IMR-90 (cell line): Measurements from ENCODE around the gene LRRIQ4. TPM values are rescaled to one million over a fixed set of nuclear protein-coding genes. Genes with fewer than 3 reads are reported as not detected.
A peak's percentile ranks its signal among the peaks of the same experiment; 100 is the strongest.

ENCODE experiments used
- ATAC-seq: fragments of 200-7000 bp; cut with Tn5 transposase; 2 replicates; pipeline ENCODE4 v1.9.1; 2020; ENCODE audit warnings: low read depth, mild to moderate bottlenecking, moderate library complexity
- Bru-seq: library from RNA; stranded (reverse); fragments of 400-500 nt; gene quantifications from one replicate; lab custom pipeline; 2021; lab: Mats Ljungman, UMichigan
- BruChase-seq, 2 experiments: library from RNA; stranded (reverse); fragments of 400-500 nt; gene quantifications; one replicate each; lab custom pipeline; 2021; lab: Mats Ljungman, UMichigan
- BruUV-seq: library from RNA; stranded (reverse); fragments of 400-500 nt; replicated peaks from 2 replicates; lab custom pipeline; 2021; lab: Mats Ljungman, UMichigan
- CTCF ChIA-PET: fragments of 300-600 bp; formaldehyde crosslinking; extraction: SDS; loops from one replicate; lab custom pipeline; 2021; ENCODE audit warnings: antibody characterized with exemption; lab: Yijun Ruan, JAX
- POLR2A ChIA-PET: fragments of 300-600 bp; sonication (Branson Sonifier 250); formaldehyde crosslinking; loops from one replicate; lab custom pipeline; 2022; ENCODE audit warnings: antibody characterized with exemption; ENCODE audit not compliant: unreplicated experiment; lab: Charles Lee
- DNase-seq: peaks from one replicate; pipeline ENCODE4 v3.0.0; 2013
- H2AFZ ChIP-seq: replicated peaks from 2 replicates; pipeline ENCODE3; 2013; ENCODE audit warnings: low read length, mild to moderate bottlenecking; ENCODE audit not compliant: poor library complexity
- H2AK5ac ChIP-seq: 2 replicates; pipeline ENCODE4 v1.6.1; 2013; ENCODE audit warnings: low read depth, low read length, inconsistent platforms
- H2AK9ac ChIP-seq: replicated peaks from 2 replicates; pipeline ENCODE3; 2013; ENCODE audit warnings: mild to moderate bottlenecking, low read depth, low read length, moderate library complexity; ENCODE audit not compliant: poor library complexity
- H2BK120ac ChIP-seq: 2 replicates; pipeline ENCODE4 v1.6.1; 2013; ENCODE audit warnings: low read depth, low read length, inconsistent platforms
- H2BK15ac ChIP-seq: 3 replicates; pipeline ENCODE4 v1.6.1; 2013; ENCODE audit warnings: low read depth, low read length, inconsistent platforms
- H2BK20ac ChIP-seq: 2 replicates; pipeline ENCODE4 v1.6.1; 2013; ENCODE audit warnings: low read depth, mild to moderate bottlenecking, inconsistent platforms, low read length, moderate library complexity
- H2BK5ac ChIP-seq: 2 replicates; pipeline ENCODE4 v1.6.1; 2013; ENCODE audit warnings: mild to moderate bottlenecking, low read depth, low read length, inconsistent platforms; ENCODE audit not compliant: poor library complexity, severe bottlenecking
- H3K14ac ChIP-seq: replicated peaks from 2 replicates; pipeline ENCODE4 v1.6.1; 2013; ENCODE audit warnings: low read depth, low read length, inconsistent platforms
- H3K18ac ChIP-seq: 2 replicates; pipeline ENCODE4 v1.6.1; 2013; ENCODE audit warnings: low read depth, low read length, control low read depth
- H3K23ac ChIP-seq: 2 replicates; pipeline ENCODE4 v1.6.1; 2013; ENCODE audit warnings: low read depth, low read length, inconsistent platforms
- H3K27ac ChIP-seq: 2 replicates; pipeline ENCODE4 v1.5.1; 2013; ENCODE audit warnings: mild to moderate bottlenecking, control low read depth, low read length; ENCODE audit not compliant: insufficient read depth
- H3K27me3 ChIP-seq: 2 replicates; pipeline ENCODE4 v1.6.1; 2013; ENCODE audit warnings: low read length; ENCODE audit not compliant: control insufficient read depth, insufficient read depth
- H3K36me3 ChIP-seq: 2 replicates; pipeline ENCODE4 v1.6.1; 2013; ENCODE audit warnings: low read length, mixed read lengths; ENCODE audit not compliant: control insufficient read depth, insufficient read depth
- H3K4ac ChIP-seq: 2 replicates; pipeline ENCODE4 v1.6.1; 2013; ENCODE audit warnings: low read depth, low read length, inconsistent platforms
- H3K4me1 ChIP-seq: 2 replicates; pipeline ENCODE4 v1.6.1; 2013; ENCODE audit warnings: low read length, mixed read lengths; ENCODE audit not compliant: control insufficient read depth, insufficient read depth
- H3K4me2 ChIP-seq: 2 replicates; pipeline ENCODE4 v1.6.1; 2013; ENCODE audit warnings: low read depth, mild to moderate bottlenecking, control low read depth, low read length, moderate library complexity
- H3K4me3 ChIP-seq: 2 replicates; pipeline ENCODE4 v1.5.1; 2013; ENCODE audit warnings: low read depth, mild to moderate bottlenecking, control low read depth, low read length, moderate library complexity; ENCODE audit not compliant: insufficient read depth
- H3K56ac ChIP-seq: 2 replicates; pipeline ENCODE4 v1.6.1; 2013; ENCODE audit warnings: low read length, inconsistent platforms; ENCODE audit not compliant: insufficient read depth; ENCODE audit errors: extremely low read depth
- H3K79me1 ChIP-seq, 2 experiments: 2 replicates each; pipeline ENCODE4 v1.6.1; 2013; ENCODE audit warnings: low read length in 2 of 2, inconsistent platforms in 1 of 2, low read depth in 1 of 2
- H3K9ac ChIP-seq: 2 replicates; pipeline ENCODE4 v1.6.1; 2013; ENCODE audit warnings: low read depth, low read length, control low read depth
- H3K9me1 ChIP-seq: 2 replicates; pipeline ENCODE4 v1.6.1; 2013; ENCODE audit warnings: low read length, inconsistent platforms; ENCODE audit not compliant: insufficient read depth
- H3K9me3 ChIP-seq: 2 replicates; pipeline ENCODE4 v1.6.1; 2013; ENCODE audit warnings: low read length; ENCODE audit not compliant: control insufficient read depth, insufficient read depth
- H4K20me1 ChIP-seq: 2 replicates; pipeline ENCODE4 v1.6.1; 2013; ENCODE audit warnings: low read length, inconsistent platforms; ENCODE audit not compliant: insufficient read depth
- H4K5ac ChIP-seq: 2 replicates; pipeline ENCODE4 v1.6.1; 2013; ENCODE audit warnings: mild to moderate bottlenecking, low read depth, low read length, control low read depth
- H4K8ac ChIP-seq, 2 experiments: 2 replicates each; pipeline ENCODE4 v1.6.1; 2013; ENCODE audit warnings: low read depth in 2 of 2, low read length in 2 of 2, control low read depth in 1 of 2, inconsistent platforms in 1 of 2
- H4K91ac ChIP-seq: 2 replicates; pipeline ENCODE4 v1.6.1; 2013; ENCODE audit warnings: low read depth, low read length, inconsistent platforms; ENCODE audit not compliant: insufficient read depth
- BHLHE40 ChIP-seq: fragments of 150-350 bp; IDR thresholded peaks from 2 replicates; pipeline ENCODE4 v1.6.1; 2016; ENCODE audit warnings: mild to moderate bottlenecking, low read depth, low read length
- CEBPB ChIP-seq: IDR thresholded peaks from 2 replicates; pipeline ENCODE4 v1.6.1; 2012; ENCODE audit warnings: low read depth, low read length, improper control_type of control experiment
- CTCF ChIP-seq: conservative IDR thresholded peaks from 2 replicates; pipeline ENCODE4 v1.5.1; 2012; ENCODE audit warnings: mild to moderate bottlenecking, low read depth, low read length, improper control_type of control experiment
- ELK1 ChIP-seq: fragments of 150-350 bp; IDR thresholded peaks from 2 replicates; pipeline ENCODE4 v1.6.1; 2016; ENCODE audit warnings: low read depth, mild to moderate bottlenecking, low read length, moderate library complexity, borderline replicate concordance
- MXI1 ChIP-seq: IDR thresholded peaks from 2 replicates; pipeline ENCODE4 v1.6.1; 2012; ENCODE audit warnings: low read depth, mild to moderate bottlenecking, low read length, moderate library complexity, borderline replicate concordance
- WGBS, 2 experiments: methylation state at CpG; one replicate each; pipeline versions ENCODE4 v1.1.5 to v1.1.7; 2013; ENCODE audit warnings: missing lambda C conversion rate in 2 of 2; ENCODE audit not compliant: insufficient read length in 1 of 2; ENCODE audit errors: extremely low coverage in 2 of 2; 5-methylcytosine and 5-hydroxymethylcytosine counted together
- dilution Hi-C: fragments of 300-500 bp; cut with HindIII; formaldehyde crosslinking; loops from one replicate; pipeline ENCODE4 v1.14.3; 2018; ENCODE audit warnings: low sequenced_read_pairs; ENCODE audit not compliant: unreplicated experiment
- in situ Hi-C: fragments of 300-500 bp; cut with MboI; formaldehyde crosslinking; loops from 3 replicates; pipeline ENCODE4 v1.14.3; 2019; ENCODE audit warnings: low sequenced_read_pairs, inconsistent platforms, mixed read lengths
- intact Hi-C: fragments of 100-400 bp; cut with micrococcal nuclease; formaldehyde crosslinking; loops from 2 replicates; pipeline ENCODE4 v1.10.0; 2022
- long read RNA-seq: library from polyadenylated mRNA; unstranded; transcript quantifications from one replicate; pipeline ENCODE4 v2.0.0, GENCODE V29; 2021; ENCODE audit not compliant: unreplicated experiment
- polyA plus RNA-seq, 3 experiments: library from polyadenylated mRNA; depleted of rRNA; stranded (reverse); fragments of >200 nt; gene quantifications; 2 replicates each; pipeline ENCODE4 v1.2.3, GENCODE V29; 2012; ENCODE audit warnings: low replicate concordance in 1 of 3
- total RNA-seq: library from RNA; depleted of rRNA; stranded (reverse); fragments of >200 nt; gene quantifications from 2 replicates; pipeline ENCODE4 v1.2.3, GENCODE V29; 2012; rRNA removed

LRRIQ4 gene
- not detected in 2 replicates for total RNA-seq
- not detected in 2 replicates for polyA plus RNA-seq (2012; rRNA removed)
- polyA plus RNA-seq (2012; cell fraction: cytosol; rRNA removed): 0.02 TPM in 1 of 2 replicates, not detected in the other
- polyA plus RNA-seq (2012; cell fraction: nucleus; rRNA removed; ENCODE audit: low replicate concordance): not detected in 2 replicates
- Bru-seq, nascent RNA: percentile 9 among the genes with signal in this experiment
- BruChase-seq, experiment 1, labeled RNA remaining after a 6-hour chase: percentile 17 among the genes with signal in this experiment
- BruChase-seq, experiment 2, labeled RNA remaining after a 2-hour chase: percentile 6 among the genes with signal in this experiment
- long read RNA-seq: 0 reads

- Histone ChIP-seq H2BK5ac (peak within 1 kb of the TSS; percentile 30), H3K18ac (peak within 1 kb of the TSS; percentile 39; the same call in 1 of the 2 replicates), H2BK20ac (peak within 1 kb of the TSS; percentile 21; the same call in 1 of the 2 replicates), H4K5ac (peak within 1 kb of the TSS; percentile 38), H3K14ac (peak within 1 kb of the TSS; percentile 55), H2BK120ac (peak within 1 kb of the TSS; percentile 33), H3K27ac (peak within 1 kb of the TSS; percentile 52), H3K4me1 (peaks cover 3% of the 10 kb centered on the region), H3K27me3 (no peaks in the 10 kb centered on the region), H3K79me1 (peaks cover 0 to 3% of the 10 kb centered on the region in 2 experiments; a peak in 1 of 4 replicates), H3K56ac (peak within 1 kb of the TSS; percentile 38; the same call in 1 of the 2 replicates), H2BK15ac (peak within 1 kb of the TSS; percentile 60; the same call in 1 of the 3 replicates), H3K9me3 (no peaks in the 10 kb centered on the region), H2AFZ (peak within 1 kb of the TSS; percentile 99), H3K4ac (peak within 1 kb of the TSS; percentile 63), H4K8ac (peak within 1 kb of the TSS; percentile 62 to 70; a peak in 3 of 4 replicates), H3K9ac (peak within 1 kb of the TSS; percentile 53), H3K4me3 (peak within 1 kb of the TSS; percentile 29), H3K4me2 (peak within 1 kb of the TSS; percentile 89), H3K9me1 (peaks cover 9% of the 10 kb centered on the region), H4K91ac (peak within 1 kb of the TSS; percentile 84), H2AK5ac (peak within 1 kb of the TSS; percentile 43; the same call in 1 of the 2 replicates), H3K23ac (peak within 1 kb of the TSS; percentile 80), H2AK9ac (peak within 1 kb of the TSS; percentile 95), H4K20me1 (no peaks in the 10 kb centered on the region), H3K36me3 (no peaks in the 10 kb centered on the region)
- dilution Hi-C loops: no loop called here
- no TSS peak for BruUV-seq
- in situ Hi-C loops: no loop called here
- WGBS, 2 experiments: 5% methylated on average over 37 of the region's 56 CpGs; no CpG with 5 or more reads in 1 of the 2 experiments
- ChIA-PET CTCF (interaction anchor here (0.6 kb wide), 1 partner anchor 28 kb away, joined by 3 read pairs; no protein-coding TSS in a partner anchor), POLR2A (interaction anchor here (0.8 kb wide), 1 partner anchor 48 kb away, joined by 3 read pairs; no protein-coding TSS in a partner anchor)
- intact Hi-C loops: loop anchor here (5.0 kb wide), 1 partner anchor 35 kb away; no protein-coding TSS in a partner anchor
- DNase-seq (peak; percentile 63), ATAC-seq (peak; percentile 89)
- TF ChIP-seq MXI1 (peak; percentile 91), BHLHE40 (0 out of 2 replicates have a peak, but pooled peaks have one; percentile 26), CTCF (no peak), ELK1 (no peak), CEBPB (no peak)
These were observed at the start of gene LRRIQ4, which contains the start of gene LRRC34 for GRCh38 chr3:169812332-169813235. TSS of gene LRRIQ4 (plus strand) at chr3:169812870. CDS start at chr3:169821922, 9,052 bp downstream. TSS of gene LRRC34 (minus strand) at chr3:169812904. CDS start at chr3:169812548, 356 bp downstream.
